ENCODE results near the gene ZBTB34. TPM values are rescaled to one million over a fixed set of nuclear protein-coding genes. Genes with fewer than 3 reads are reported as not detected.

ZBTB34 gene
- total RNA-seq, 1 experiment from 2014 or later, result 15.8 TPM

- no peak overlapping the region for H3K4me3 Mint-ChIP-seq
These were observed 38.2 kb upstream of the ZBTB34 start for GRCh38 chr9:126822278-126822677.

More at GRCh38 chr9:126822278-126822677, 38.2 kb upstream of the ZBTB34 start:
- TF ChIP-seq, protein P1, sequence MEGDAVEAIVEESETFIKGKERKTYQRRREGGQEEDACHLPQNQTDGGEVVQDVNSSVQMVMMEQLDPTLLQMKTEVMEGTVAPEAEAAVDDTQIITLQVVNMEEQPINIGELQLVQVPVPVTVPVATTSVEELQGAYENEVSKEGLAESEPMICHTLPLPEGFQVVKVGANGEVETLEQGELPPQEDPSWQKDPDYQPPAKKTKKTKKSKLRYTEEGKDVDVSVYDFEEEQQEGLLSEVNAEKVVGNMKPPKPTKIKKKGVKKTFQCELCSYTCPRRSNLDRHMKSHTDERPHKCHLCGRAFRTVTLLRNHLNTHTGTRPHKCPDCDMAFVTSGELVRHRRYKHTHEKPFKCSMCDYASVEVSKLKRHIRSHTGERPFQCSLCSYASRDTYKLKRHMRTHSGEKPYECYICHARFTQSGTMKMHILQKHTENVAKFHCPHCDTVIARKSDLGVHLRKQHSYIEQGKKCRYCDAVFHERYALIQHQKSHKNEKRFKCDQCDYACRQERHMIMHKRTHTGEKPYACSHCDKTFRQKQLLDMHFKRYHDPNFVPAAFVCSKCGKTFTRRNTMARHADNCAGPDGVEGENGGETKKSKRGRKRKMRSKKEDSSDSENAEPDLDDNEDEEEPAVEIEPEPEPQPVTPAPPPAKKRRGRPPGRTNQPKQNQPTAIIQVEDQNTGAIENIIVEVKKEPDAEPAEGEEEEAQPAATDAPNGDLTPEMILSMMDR (conservative IDR thresholded peaks at IDR 0.05), result no peak
- H3K79me2 ChIP-seq (ENCODE audit: insufficient read depth, low read length), result no peaks in the 10 kb centered on the region; the same call in 1 of the 2 replicates
- H4K20me1 ChIP-seq (ENCODE audit: control insufficient read depth, insufficient read depth, insufficient read length), result no peaks in the 10 kb centered on the region
- H3K27me3 ChIP-seq (ENCODE audit: insufficient read depth, low read length), result no peaks in the 10 kb centered on the region
- H2BK20ac ChIP-seq (ENCODE audit: low read depth, low read length, poor library complexity, severe bottlenecking), result no peak overlapping the region
- no peak overlapping the region for H2BK15ac ChIP-seq (ENCODE audit: low read depth, low read length)
- Mint-ChIP-seq H3K36me3 (ENCODE audit: insufficient read depth in 1 of 3, low read depth in 3 of 3) (peaks cover 27 to 51% (median 45%) of the 10 kb centered on the region in 3 experiments), H3K4me1 (peaks cover 6% of the 10 kb centered on the region in 2 experiments; a peak in 2 of 4 replicates), H3K9me3 (peaks cover 21 to 24% of the 10 kb centered on the region in 2 experiments), H3K27ac (no peak overlapping the region), H3K27me3 (ENCODE audit: low read depth) (peaks cover 1% of the 10 kb centered on the region; the same call in 1 of the 2 replicates)
- no peak overlapping the region for H2AFZ ChIP-seq (ENCODE audit: low read length)
- H3K79me1 ChIP-seq (ENCODE audit: insufficient read depth, low read depth, low read length, poor library complexity, severe bottlenecking), result no peaks in the 10 kb centered on the region
- H4K8ac ChIP-seq (replicated peaks; ENCODE audit: insufficient read length, low read depth, low read length), result no peak overlapping the region
- peaks cover 17% of the 10 kb centered on the region for H3K9me3 ChIP-seq (ENCODE audit: control insufficient read depth, low read depth, low read length)
- no peak for DNase-seq
- no peak overlapping the region for H2BK120ac ChIP-seq (ENCODE audit: low read depth, low read length, poor library complexity, severe bottlenecking)
- no peak overlapping the region for H2BK12ac ChIP-seq (ENCODE audit: insufficient read length, low read depth, low read length)
- no peaks in the 10 kb centered on the region for H3K23me2 ChIP-seq (ENCODE audit: insufficient read length, low read depth, low read length, poor library complexity, severe bottlenecking)
- H3K56ac ChIP-seq (ENCODE audit: insufficient read length, low read depth, low read length), result no peak overlapping the region
- H3K4me1 ChIP-seq (ENCODE audit: insufficient read depth, low read length), result no peaks in the 10 kb centered on the region
- H3K4me2 ChIP-seq (ENCODE audit: insufficient read depth, insufficient read length, low read length), result no peak overlapping the region
- no CpG with 5 or more reads among the region's 2 CpGs for WGBS (ENCODE audit: extremely low coverage, insufficient read length, low lambda C conversion rate)
- no peak overlapping the region for H3K27ac ChIP-seq (ENCODE audit: insufficient read length, low read depth, low read length)
- no peak overlapping the region for H3K14ac ChIP-seq (ENCODE audit: insufficient read depth, low read length)
- H4K91ac ChIP-seq (ENCODE audit: insufficient read length, low read depth, low read length), result no peak overlapping the region
- H2AK5ac ChIP-seq (ENCODE audit: insufficient read length, low read length), result no peak overlapping the region
- no peak overlapping the region for H2BK5ac ChIP-seq (ENCODE audit: insufficient read length, low read length)
- H3K18ac ChIP-seq (ENCODE audit: insufficient read length, low read depth, low read length), result no peak overlapping the region
- H3K9ac ChIP-seq (ENCODE audit: extremely low read depth, insufficient read length, low read length), result no peak overlapping the region
- no peak overlapping the region for H4K5ac ChIP-seq (ENCODE audit: insufficient read length, low read depth, low read length)
- no peak overlapping the region for H3T11ph ChIP-seq (ENCODE audit: low read length)
- no peak overlapping the region for H3K4ac ChIP-seq (ENCODE audit: low read depth, low read length)
- no peak overlapping the region for H3K23ac ChIP-seq (ENCODE audit: insufficient read length, low read depth, low read length)
